ENCODE measurements around the gene TUBA4A. TPM values are rescaled to one million over a fixed set of nuclear protein-coding genes. Genes with fewer than 3 reads are reported as not detected.
"Not testable (repeated sequence)": the region's sequence is repeated elsewhere in the genome, so short reads cannot be mapped to it uniquely, and the experiment has no call there.

The TUBA4A gene
- total RNA-seq, 1 donor from 2014 or later: 21.7 TPM

DNA sequence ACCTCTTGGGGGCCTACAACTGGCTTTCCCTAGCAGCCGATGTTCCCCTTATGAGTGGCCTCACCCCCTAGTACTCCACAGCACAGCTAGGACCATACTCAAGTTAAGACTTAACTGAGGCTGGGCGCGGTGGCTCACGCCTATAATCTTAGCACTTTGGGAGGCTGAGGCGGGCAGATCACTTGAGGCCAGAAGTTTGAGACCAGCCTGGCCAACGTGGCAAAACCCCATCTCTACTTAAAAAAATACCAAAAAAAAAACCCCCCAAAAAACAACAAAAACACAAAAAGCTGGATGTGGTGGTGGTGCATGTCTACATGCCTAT, 33.4 kb upstream of the TUBA4A start:
- DNase-seq (ENCODE audit: low spot score): not testable (repeated sequence)

DNA sequence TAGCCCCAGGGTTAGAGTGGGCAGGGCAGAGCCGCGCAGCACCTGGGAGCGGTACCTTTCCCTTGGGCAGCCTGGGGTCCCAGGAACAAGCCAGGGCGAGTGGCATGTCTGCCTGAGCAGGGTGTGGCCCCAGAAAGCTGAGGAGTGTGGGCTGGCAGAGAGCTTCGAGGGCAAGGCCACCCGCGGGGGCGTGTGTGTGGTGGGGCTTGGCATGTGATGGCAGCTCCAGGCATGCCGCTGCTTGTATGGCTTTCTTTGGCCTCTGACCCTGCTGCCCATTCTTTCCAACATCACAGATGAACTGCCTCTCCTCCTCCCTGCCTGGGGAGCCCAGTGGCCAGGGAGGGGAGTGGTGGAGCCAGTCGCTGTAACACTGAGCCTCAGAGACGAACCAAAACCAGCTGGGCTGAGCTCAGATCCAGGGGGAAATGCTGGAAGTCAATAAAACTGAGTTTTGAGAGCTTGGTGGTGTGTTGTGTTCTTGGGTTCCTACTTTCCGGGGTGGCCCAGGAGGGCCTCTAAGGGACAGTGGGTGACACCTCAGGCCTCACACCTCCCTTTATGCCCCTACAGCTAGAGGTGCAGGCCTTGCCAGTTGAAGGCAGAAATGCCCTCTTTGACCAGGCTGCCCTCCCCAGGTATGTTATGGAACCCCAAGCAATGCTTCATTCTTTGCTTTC, 32.9 kb upstream of the TUBA4A start:
- no peak for DNase-seq (ENCODE audit: low spot score)

DNA sequence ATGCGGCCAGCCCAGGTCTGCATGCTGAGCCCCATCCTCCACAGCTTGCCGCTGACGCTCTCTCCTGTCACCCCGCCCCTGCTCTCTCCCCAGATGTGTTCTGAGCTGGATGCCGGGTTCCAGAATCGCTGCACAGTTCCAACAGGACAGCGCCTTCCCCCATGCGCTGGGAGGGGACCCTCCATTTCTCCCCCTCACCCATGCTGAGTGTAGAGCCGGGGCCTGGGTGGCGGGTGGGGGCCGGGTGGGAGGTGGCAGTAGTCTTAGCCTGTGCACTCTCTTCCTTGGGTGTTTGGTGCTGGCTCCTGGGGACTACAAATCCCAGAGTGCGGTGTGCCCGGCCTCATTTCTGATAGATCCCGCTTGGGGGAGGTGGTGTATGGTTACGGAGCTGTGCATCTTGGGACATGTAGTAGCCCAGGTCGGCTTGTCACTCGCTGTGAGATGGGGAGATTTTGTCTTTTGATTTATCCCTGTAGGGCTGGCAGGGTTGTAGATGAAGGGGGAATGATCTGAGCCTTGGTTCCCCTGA, 32.2 kb upstream of the TUBA4A start:
- no peak for DNase-seq (ENCODE audit: low spot score)

DNA sequence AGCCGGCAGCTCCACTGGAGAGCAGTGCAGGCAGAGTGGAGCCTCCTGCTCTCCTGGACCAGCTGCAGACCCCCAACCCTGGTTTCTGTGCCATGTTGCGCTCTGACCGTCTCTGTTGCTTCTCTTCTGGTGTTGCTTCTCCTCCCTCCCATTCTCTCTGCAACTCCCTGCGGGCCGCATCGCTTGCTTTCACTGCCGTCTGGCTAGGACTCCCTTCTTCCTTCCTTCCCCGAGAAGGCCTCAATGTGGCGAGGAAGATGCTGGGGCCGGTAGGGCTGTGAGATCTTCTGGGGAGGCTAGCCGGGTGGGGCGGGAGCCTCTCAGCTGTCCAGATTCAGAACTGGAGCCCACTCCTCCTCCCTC, 31.6 kb upstream of the TUBA4A start:
- no peak for DNase-seq (ENCODE audit: low spot score)

DNA sequence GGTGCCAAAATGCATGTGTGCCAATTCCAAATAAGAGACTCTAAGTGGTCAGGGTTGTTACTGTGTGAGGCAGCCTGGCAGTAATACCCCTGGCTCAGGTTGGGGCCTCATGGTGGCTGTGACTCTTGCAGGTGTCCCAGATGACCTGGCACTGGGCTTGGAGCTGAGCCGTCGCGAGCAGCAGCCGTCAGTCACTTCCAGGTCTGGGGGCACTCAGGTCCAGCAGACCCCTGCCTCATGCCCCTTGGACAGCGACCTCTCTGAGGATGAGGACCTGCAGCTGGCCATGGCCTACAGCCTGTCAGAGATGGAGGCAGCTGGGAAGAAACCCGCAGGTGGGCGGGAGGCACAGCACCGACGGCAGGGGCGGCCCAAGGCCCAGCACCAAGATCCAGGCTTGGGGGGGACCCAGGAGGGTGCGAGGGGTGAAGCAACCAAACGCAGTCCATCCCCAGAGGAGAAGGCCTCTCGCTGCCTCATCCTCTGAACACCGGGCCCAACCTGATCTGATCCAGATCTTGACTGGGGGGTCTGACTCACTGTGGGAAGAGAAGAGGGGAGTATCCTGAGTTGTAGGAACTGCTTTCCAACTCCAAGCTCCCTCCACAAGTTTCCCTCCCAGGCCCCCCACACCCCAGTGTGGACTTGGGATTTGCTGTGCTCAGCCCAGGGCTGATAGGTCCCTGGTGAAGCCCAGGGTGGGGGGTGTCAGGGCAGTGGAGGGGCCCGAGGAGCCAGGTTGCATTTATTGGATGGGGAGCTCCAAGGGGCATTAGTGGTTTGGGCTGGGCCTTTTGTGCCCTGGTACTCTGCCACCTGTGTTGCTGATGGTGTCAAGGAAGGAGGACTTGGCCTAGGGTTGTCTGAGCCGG, 31.0 kb upstream of the TUBA4A start:
- DNase-seq (ENCODE audit: low spot score): no peak

DNA sequence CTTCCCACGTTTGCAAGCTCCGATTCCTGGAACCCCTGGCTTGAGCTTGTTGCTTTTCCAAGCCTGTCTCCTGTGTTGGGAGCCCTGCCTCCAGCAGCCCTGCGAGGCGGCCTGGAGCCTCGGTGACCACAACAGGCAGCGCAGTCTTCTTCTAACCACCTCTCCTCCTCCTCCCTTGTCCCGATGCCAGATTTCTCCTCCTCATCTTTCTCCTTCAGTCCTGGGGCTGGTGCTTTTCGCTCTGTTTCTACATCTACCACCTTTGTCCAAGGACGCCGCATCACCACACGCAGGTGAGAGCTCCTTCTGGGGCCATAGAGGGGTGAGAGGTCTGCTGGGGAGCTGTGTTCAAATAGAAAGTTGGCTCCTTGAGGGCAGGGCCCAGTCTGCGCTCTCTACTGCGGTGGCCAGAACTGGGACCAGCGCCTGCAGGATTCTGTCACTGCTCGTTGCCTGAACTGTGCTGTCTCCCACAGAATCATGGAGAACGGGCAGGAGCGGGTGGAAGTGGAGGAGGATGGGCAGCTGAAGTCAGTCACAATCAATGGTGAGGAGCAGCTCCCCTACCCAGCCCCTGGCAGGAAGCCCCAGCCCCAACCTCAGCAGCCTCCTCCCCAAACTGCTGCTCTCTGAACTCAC, 29.3 kb upstream of the TUBA4A start:
- no peak for DNase-seq (ENCODE audit: low spot score)

DNA sequence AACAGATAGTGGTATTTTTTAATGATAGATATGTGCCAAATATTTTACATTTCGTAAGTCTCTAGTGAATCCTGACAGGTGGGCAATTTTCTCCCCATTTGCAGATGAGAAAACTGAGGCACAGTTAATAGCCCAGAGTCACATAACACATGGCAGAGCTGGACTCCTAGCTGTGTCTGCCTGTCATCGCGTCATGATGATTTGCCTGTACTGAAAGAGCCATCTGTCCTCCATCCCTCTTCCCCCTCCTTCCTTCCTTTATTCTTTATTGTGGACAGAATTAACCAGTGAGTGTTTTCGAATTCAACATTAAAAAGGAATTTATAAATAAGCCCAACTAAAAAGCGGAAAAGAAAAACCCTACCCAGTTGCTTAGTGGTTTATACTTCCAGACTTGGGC, 28.7 kb upstream of the TUBA4A start:
- DNase-seq (ENCODE audit: low spot score): no peak

DNA sequence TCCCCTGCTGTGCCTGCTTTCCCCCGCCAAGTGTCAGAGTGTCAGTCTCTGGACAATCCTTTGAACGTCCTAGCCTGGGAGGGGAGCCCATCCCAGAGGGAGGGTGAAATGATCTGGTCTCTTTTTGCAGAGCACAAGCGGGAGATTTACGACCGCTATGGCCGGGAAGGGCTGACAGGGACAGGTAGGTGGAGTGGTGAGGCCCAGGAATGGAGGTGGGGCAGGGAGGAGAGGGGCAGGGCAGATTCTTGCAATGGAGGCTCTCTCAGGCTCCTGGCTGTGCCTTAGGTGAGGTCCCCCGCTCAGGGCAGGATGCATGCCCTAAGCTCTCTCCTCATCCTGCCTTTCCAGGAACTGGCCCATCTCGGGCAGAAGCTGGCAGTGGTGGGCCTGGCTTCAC, 27.9 kb upstream of the TUBA4A start:
- DNase-seq (ENCODE audit: low spot score): no peak

DNA sequence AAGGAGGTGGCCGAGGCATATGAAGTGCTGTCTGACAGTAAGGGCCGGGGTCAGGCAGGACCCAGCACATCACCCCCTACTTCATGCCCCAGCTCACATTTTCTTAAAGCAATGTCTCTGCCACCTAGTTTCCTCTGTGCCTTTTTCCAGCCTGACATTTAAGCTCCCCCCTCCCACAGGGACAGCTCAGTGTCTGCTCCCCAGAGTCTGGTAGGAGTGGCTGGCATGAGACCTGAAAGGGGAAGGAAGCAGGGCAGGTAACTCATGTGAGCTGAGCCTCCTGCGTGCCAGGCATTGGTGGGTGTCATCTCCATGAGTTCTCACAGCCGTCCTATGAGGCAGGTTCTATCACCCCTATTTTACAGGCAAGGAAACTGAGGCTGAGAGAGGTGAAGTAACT, 26.9 kb upstream of the TUBA4A start:
- no peak for DNase-seq (ENCODE audit: low spot score)

DNA sequence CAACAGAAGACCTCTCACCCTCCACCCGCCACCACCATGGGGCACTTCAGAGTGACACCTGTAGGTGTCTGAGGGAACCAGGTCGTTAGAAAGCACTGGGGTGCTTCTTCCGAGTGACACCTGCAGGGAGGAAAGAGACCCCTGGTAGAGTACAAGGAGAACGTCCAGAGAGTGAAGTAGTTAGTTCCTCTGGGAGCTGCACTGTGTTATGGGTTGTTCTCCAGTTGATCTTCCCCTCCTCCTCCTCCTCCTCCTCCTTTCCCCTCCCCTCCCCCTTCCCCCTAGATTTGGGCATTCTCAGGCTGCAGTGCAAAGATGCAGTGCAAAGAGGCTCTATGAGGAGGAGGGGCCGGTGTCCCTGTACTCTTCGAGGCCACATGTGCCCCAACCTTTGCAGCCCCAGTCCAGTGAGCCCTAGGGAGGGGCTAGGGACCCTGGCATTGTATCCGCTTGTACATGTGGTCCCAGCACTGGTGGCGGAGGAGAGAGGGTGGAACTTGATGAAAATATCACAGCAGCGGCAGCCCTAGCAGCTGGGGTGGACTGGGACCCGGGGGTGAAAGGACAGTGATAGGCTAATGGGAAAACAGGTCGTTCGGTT, 26.3 kb upstream of the TUBA4A start:
- no peak for DNase-seq (ENCODE audit: low spot score)

DNA sequence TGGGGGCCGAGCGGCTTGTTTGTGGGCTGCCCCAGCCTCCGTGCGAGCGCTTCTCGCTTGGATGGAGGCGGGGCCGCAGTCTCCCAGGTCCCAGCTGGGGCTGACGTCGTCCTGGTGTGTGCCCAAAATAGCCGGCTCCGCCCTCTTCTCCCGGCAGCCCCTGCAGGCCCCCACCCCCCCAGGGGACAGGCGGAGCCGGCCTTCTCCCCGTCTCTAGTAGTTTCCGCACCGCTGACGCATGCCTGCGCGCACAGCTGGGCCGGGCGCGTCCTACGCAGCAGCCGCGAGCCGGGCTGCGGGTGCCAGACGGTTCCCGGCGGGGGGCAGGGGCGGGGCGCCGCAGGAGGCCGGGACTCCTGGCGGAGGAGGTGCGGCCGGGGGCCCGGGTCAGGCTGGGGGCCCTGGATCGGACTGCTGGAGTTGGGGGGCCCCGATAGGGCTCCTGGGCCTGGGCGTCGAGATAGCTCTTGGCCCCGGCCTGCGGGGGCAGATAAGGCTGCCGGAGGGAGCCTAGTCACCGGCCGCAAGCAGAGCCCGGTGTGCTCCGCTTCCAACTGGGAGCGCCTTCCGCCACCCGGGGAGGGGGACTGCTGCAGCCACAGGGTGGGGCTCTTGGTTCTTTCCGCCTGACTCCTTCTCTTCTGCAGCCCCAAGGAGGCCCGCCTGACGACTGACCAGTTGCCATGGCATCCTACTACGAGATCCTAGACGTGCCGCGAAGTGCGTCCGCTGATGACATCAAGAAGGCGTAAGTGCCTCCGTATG, 25.6 kb upstream of the TUBA4A start, which contains the start of gene DNAJB2:
Gene DNAJB2 (plus strand): TSS at position 216 of the 765 bp plus-strand sequence. CDS start 468 bp downstream, at position 684.
- peak; percentile 99 for DNase-seq (ENCODE audit: low spot score)

DNA sequence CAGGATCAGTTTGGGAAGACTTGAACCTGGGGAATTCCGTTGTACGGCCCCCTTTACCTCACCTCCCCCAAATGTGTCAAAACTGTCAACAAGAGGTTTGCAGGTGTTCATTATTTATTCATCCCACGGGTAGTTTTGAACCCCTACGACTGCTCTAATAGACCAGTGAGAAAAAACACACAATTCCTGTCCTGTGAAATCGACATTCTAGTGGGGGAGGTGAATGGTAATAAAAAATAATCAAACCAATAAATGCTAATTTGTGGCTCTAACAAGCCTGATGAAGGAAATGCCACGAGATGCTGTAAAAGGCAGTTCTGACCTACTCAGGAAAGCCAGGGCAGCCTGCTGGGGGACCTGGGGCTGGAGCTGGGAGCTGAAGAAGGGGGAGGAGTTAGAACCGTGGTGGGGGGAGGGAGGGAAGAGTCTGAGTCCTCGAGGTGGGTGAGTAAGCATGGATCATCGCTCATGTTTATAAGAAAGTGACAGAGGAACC, 25.0 kb upstream of the TUBA4A start:
- DNase-seq (ENCODE audit: low spot score): no peak

DNA sequence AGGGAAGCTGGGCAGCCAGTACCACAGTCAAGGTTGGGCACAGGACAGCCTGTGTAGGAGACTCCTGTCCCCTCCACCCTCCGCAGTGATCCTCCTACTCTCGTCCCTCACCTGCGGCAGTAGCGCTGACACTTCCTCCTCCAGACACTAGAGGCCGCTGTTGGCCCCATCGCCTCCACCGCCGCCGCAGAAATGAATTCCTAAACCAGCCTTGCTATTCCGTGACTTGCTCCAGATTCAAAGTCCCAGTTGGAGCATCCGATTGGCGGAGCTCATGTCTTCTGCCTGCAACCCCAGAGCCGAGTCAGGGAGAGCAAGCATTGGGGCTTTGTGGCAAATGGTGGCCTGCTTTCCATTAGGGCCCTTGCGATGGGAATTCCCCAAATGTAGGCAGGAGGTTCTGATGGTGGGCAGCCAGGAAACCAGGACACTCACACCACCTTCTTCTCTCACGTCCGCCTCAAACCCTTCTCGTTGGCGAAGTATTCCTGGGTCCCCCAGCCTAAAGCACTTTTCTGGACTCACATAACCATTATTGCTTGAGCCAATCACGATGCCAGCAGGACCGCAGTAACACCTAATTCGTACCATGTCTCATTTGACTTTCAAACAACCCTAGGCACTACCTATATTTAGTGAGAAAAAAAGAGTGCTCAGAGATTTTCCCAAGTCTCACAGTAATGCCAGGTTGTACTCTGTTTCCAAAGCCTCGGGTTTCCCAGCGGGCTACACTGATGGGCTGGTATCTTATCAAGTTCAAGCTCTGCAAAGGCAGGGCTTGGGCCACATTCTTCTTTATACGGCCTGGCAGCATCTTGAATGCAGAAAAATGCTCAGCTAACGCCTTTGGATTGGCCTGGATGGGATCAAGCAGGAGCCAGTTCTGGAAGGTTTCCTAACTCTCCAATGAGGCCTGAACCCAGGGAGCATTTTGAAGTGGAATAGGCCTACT, 24.3 kb upstream of the TUBA4A start:
- peak; percentile 93 for DNase-seq (ENCODE audit: low spot score)

DNA sequence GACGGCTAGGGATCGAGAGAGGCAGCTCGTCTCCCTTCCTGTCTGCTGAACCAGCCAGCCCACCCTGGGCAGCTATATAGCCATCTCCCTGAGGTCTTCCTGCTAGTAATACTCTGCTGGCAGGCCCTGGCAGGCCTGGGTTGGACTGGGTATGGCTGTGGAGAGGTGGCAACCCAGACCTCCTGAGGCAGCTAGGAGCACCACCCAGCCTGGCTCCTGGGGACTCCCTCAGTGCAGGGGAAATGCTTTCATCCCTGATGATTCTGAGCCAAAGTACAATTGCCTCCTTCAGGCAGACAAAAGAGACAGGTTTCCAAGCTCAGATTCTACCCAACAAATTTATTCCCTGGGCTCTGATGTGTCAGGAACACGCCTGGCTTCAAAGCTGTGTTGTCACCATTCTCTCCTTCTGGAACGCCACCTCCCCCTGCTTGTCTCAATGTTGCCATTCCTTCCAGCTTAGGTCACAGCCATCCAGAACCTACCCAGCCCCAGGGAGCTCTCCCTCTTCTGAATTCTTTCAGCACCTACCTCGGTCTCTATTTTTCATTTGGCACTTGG, 20.7 kb upstream of the TUBA4A start:
- DNase-seq (ENCODE audit: low spot score): no peak

DNA sequence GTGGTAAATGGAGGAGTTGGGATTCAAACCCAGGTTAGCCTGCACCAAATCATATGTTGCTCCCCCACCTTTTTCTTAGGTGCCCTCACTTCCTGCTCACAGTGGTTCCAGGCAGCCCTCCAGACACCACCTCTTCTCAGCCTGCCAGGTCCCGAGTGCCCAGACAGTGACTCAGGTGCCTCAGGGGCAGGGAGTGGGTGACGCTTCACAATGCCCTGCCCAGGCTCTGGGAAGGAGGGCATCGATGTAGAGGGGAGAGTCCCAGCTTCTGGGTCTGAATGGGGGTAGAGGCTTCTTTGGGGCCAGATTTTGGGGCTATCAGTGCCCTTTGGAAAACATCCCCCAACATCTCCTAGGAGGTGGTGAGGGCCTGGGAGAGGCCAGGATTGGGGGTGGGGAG, 20.2 kb upstream of the TUBA4A start:
- DNase-seq (ENCODE audit: low spot score): no peak

DNA sequence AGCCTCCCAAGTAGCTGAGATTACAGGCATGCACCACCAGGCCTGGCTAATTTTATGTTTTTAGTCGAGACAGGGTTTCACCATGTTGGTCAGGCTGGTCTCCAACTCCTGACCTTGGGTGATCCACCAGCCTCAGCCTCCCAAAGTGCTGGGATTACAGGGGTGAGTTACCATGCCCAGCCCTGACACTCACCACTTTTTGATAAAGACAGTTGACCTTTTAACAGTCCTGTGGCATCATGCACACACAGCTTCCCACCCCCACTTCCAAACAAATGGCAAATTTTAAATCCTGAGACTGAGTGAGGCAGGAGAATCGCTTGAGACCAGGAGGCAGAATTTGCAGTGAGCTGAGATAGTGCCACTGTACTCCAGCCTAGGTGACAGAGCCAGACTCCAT, 19.3 kb upstream of the TUBA4A start:
- no peak for DNase-seq (ENCODE audit: low spot score)

DNA sequence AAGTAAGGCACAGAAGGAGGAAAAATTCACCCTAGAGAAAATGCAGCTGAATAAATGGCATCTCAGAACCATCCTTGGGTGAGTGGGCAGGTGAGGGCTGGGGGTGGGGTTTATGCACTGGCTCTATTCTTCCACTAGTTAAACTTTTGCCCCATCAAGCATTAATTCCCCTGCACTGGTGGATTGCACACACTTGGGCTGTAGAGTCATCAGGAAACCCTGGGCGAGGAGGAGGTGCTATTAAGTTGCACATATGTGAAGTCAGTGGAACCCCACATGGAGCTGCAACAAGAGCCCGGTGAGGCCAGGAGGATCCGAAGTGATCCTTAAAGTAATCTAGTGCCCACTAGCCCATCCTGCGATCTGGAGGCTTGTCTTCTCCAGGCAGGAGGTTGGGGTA, 18.6 kb upstream of the TUBA4A start:
- DNase-seq (ENCODE audit: low spot score): no peak

DNA sequence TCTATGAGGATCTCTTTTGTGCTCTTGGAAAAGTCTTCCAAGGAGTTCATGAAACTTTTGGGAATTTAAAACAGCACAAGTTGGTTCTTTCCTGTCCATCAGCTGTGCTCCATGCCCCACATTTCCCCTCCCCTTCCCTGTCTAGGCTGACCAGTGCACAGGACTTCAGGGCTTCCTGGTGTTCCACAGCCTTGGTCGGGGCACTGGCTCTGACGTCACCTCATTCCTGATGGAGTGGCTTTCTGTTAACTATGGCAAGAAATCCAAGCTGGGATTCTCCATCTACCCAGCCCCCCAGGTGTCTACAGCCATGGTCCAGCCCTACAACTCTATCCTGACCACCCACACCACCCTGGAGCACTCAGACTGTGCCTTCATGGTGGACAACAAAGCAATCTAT, 17.3 kb upstream of the TUBA4A start:
- DNase-seq (ENCODE audit: low spot score): no peak

DNA sequence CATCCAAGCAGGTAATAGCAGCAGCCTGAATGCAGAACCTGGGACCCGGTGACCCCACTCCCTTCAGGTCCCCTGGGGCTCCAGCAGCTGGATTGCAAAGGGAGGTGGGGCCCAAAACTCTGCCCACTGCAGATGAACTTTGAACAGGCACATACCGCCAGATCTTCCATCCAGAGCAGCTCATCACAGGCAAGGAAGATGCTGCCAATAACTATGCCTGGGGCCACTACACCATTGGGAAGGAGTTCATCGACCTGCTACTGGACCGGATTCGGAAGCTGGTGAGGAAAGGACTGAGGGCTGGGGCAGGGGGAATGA, 16.3 kb upstream of the TUBA4A start:
- no peak for DNase-seq (ENCODE audit: low spot score)
